Natural killer cell (primary cell): Measurements from ENCODE around the gene CFAP70. TPM values are rescaled to one million over a fixed set of nuclear protein-coding genes. Genes with fewer than 3 reads are reported as not detected.

Experiments used
- ATAC-seq, 3 donors: fragments of 150-1000 bp in 2 of 3; fragments of 200-7000 bp in 1 of 3; cut with Tn5 transposase; 1 replicate in 1 of 3; 2 replicates in 2 of 3; pipeline ENCODE4 v1.10.0; 2021; ENCODE audit warnings: mild to moderate bottlenecking in 2 of 3, moderate library complexity in 2 of 3
- DNase-seq, 2 donors: peaks; one replicate each; pipeline versions ENCODE4 v3.0.0 to v3.0.0-alpha.2; 2013 to 2021; ENCODE audit warnings: mixed read lengths in 1 of 2
- H3K27ac ChIP-seq: one replicate; pipeline ENCODE4 v1.5.1; 2013; ENCODE audit warnings: mild to moderate bottlenecking, low read length
- H3K27me3 ChIP-seq: one replicate; pipeline ENCODE4 v1.6.1; 2013; ENCODE audit warnings: low read length; ENCODE audit not compliant: control insufficient read depth, insufficient read depth
- H3K36me3 ChIP-seq: one replicate; pipeline ENCODE4 v1.6.1; 2013; ENCODE audit warnings: low read length; ENCODE audit not compliant: control insufficient read depth, insufficient read depth
- H3K4me1 ChIP-seq: one replicate; pipeline ENCODE4 v1.6.1; 2013; ENCODE audit warnings: low read length; ENCODE audit not compliant: control insufficient read depth, insufficient read depth
- H3K4me3 ChIP-seq: one replicate; pipeline ENCODE4 v1.5.1; 2013; ENCODE audit warnings: low read length
- H3K9me3 ChIP-seq: one replicate; pipeline ENCODE4 v1.6.1; 2013; ENCODE audit warnings: low read length; ENCODE audit not compliant: control insufficient read depth, insufficient read depth
- H3K27ac Mint-ChIP-seq, 2 donors: one replicate each; pipeline ENCODE4 v1.8.0; 2022; ENCODE audit warnings: mild to moderate bottlenecking in 2 of 2, mixed read lengths in 2 of 2, moderate library complexity in 1 of 2
- H3K27me3 Mint-ChIP-seq, 2 donors: one replicate each; pipeline ENCODE4 v1.8.0; 2022; ENCODE audit warnings: low read depth in 2 of 2, mixed read lengths in 2 of 2
- H3K36me3 Mint-ChIP-seq: one replicate; pipeline ENCODE4 v1.8.0; 2022; ENCODE audit warnings: mixed read lengths
- H3K4me1 Mint-ChIP-seq, 2 donors: one replicate each; pipeline ENCODE4 v1.8.0; 2022; ENCODE audit warnings: mixed read lengths in 2 of 2
- H3K4me3 Mint-ChIP-seq: one replicate; pipeline ENCODE4 v1.8.0; 2022; ENCODE audit warnings: mild to moderate bottlenecking, moderate library complexity, mixed read lengths
- H3K9me3 Mint-ChIP-seq, 2 donors: one replicate each; pipeline ENCODE4 v1.8.0; 2022; ENCODE audit warnings: mixed read lengths in 2 of 2
- WGBS: methylation state at CpG from one replicate; pipeline ENCODE4 v1.1.7; 2013; ENCODE audit warnings: missing lambda C conversion rate; ENCODE audit not compliant: insufficient coverage; 5-methylcytosine and 5-hydroxymethylcytosine counted together
- intact Hi-C: fragments of 100-400 bp; cut with micrococcal nuclease; formaldehyde crosslinking; loops from one replicate; pipeline ENCODE4 v1.14.2; 2022
- total RNA-seq, 4 donors: library from RNA; stranded (reverse); fragments of 120-200 nt in 1 of 4; gene quantifications; one replicate each; pipeline versions ENCODE4 v1.2.3 to v1.2.4, GENCODE V29; 2013 to 2022
- TF ChIP-seq, protein P1 (sequence below): fragments of 200-600 bp; IDR thresholded peaks from one replicate; pipeline ENCODE4 v1.8.0; 2022; ENCODE audit warnings: antibody characterized with exemption

The CFAP70 gene
- total RNA-seq, 3 donors from 2014 or later (not counting 1 experiment from before 2014, with no cell fraction given): 0.28 to 2.9 (median 0.95) TPM

DNA sequence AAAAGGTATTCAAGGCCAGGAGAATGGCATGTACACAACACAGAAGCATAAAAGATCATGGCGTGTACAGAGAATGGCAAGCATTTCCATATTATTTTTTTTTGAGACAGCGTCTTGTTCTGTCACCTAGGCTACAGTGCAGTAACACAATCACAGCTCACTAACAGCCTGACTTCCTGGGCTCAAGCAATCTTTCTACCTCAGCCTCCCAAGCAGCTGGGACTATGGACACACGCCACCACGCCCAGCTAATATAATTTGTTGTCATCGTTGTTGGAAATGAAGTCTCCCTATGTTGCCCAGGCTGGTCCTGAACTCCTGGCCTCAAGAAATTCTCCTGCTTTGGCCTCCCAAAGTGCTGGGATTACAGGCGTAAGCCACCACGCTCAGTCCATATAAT lies 27.9 kb upstream of the CFAP70 start:
- WGBS: 98% methylated on average over 7 of the region's 7 CpGs
- H3K36me3 Mint-ChIP-seq: peaks cover 18% of the 10 kb centered on the region

DNA sequence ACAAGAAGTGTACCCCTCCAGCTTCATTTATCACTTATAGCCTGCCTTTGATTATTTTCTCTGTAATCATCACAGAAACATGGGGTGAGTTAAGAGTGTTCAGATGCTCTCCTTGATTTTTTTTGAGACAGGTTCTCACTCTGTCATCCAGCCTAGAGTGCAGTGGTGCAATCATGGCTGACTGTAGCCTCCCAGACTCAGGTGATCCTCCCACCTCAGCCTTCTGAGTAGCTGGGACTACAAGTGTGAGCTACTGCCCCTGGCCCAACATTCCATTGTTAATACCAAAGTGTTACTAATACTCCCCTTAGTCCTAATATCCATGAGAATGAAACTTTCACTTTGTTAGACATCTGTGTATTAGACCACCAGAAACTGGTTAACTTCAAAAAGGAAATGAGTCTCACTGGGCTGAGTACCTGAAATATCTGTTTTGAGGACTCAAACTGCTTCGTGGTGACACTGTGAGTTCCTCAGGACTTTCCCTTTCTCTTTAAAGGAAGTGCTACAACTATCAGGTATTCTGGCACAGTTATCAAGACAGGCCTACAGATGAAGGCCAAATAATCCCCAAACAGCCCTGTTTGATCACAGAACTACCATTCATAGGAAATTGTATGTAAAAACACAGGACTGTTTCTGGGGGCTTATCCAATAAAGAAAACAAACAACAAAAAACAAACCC lies 20.5 kb upstream of the CFAP70 start:
- Mint-ChIP-seq H3K4me3 (no peak overlapping the region), H3K9me3 (no peaks in the 10 kb centered on the region), H3K27ac (peak overlapping the region; percentile 39 to 64), H3K4me1 (peaks cover 4 to 6% of the 10 kb centered on the region in 2 donors), H3K36me3 (peaks cover 27% of the 10 kb centered on the region), H3K27me3 (no peaks in the 10 kb centered on the region)
- intact Hi-C loops: no loop called here
- Histone ChIP-seq H3K4me1 (no peaks in the 10 kb centered on the region), H3K27ac (no peak overlapping the region), H3K9me3 (no peaks in the 10 kb centered on the region), H3K4me3 (no peak overlapping the region), H3K27me3 (no peaks in the 10 kb centered on the region), H3K36me3 (peaks cover 60% of the 10 kb centered on the region)
- TF ChIP-seq, protein P1, sequence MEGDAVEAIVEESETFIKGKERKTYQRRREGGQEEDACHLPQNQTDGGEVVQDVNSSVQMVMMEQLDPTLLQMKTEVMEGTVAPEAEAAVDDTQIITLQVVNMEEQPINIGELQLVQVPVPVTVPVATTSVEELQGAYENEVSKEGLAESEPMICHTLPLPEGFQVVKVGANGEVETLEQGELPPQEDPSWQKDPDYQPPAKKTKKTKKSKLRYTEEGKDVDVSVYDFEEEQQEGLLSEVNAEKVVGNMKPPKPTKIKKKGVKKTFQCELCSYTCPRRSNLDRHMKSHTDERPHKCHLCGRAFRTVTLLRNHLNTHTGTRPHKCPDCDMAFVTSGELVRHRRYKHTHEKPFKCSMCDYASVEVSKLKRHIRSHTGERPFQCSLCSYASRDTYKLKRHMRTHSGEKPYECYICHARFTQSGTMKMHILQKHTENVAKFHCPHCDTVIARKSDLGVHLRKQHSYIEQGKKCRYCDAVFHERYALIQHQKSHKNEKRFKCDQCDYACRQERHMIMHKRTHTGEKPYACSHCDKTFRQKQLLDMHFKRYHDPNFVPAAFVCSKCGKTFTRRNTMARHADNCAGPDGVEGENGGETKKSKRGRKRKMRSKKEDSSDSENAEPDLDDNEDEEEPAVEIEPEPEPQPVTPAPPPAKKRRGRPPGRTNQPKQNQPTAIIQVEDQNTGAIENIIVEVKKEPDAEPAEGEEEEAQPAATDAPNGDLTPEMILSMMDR: no peak
- WGBS: 0% methylated on average over 1 of the region's 1 CpG
- ATAC-seq: peak; percentile 24 to 39 (median 26)
- DNase-seq: no peak

More for the DNA sequence above, 27.9 kb upstream of the CFAP70 start:
- DNase-seq: no peak
- Histone ChIP-seq H3K9me3 (no peaks in the 10 kb centered on the region), H3K27ac (no peak overlapping the region), H3K4me1 (no peaks in the 10 kb centered on the region), H3K36me3 (peaks cover 70% of the 10 kb centered on the region), H3K4me3 (no peak overlapping the region), H3K27me3 (no peaks in the 10 kb centered on the region)
- TF ChIP-seq, protein P1: no peak
- no peak overlapping the region for H3K27ac Mint-ChIP-seq
- no peaks in the 10 kb centered on the region for H3K27me3 Mint-ChIP-seq
- H3K9me3 Mint-ChIP-seq: no peaks in the 10 kb centered on the region
- intact Hi-C loops: no loop called here
- ATAC-seq: no peak
- H3K4me1 Mint-ChIP-seq: peaks cover 0 to under 1% of the 10 kb centered on the region in 2 donors
- H3K4me3 Mint-ChIP-seq: no peak overlapping the region

DNA sequence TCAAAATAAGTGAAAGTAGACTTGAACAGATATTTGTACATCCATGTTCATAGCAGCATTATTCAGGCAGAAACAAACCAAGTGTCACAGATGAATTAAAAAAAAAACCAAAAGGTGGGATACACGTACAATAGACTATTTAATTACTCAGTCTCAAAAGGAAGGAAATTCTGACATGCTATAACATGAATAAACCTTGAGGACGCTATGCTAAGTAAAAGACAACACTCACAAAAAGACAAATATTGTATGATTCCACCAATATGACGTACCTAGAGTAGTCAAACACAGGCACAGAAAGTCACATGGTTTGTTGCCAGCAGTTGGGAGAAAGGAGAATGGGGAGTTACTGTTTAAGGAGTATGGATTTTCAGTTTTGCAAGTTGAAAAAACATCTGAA lies 18.0 kb upstream of the CFAP70 start:
- no peaks in the 10 kb centered on the region for H3K27me3 ChIP-seq
- H3K27ac Mint-ChIP-seq: peak overlapping the region in 1 of 2 donors; percentile 24
- H3K27ac ChIP-seq: no peak overlapping the region
- TF ChIP-seq, protein P1: no peak
- ATAC-seq (no peak), DNase-seq (no peak)
- intact Hi-C loops: no loop called here
- no peaks in the 10 kb centered on the region for H3K9me3 ChIP-seq
- no peak overlapping the region for H3K4me3 ChIP-seq
- no peaks in the 10 kb centered on the region for H3K9me3 Mint-ChIP-seq
- H3K27me3 Mint-ChIP-seq: no peaks in the 10 kb centered on the region
- H3K4me1 Mint-ChIP-seq: peaks cover 4 to 6% of the 10 kb centered on the region in 2 donors
- no peak overlapping the region for H3K4me3 Mint-ChIP-seq
- 96% methylated on average over 3 of the region's 3 CpGs for WGBS
- peaks cover 45% of the 10 kb centered on the region for H3K36me3 ChIP-seq
- H3K4me1 ChIP-seq: no peaks in the 10 kb centered on the region
- H3K36me3 Mint-ChIP-seq: peaks cover 21% of the 10 kb centered on the region

DNA sequence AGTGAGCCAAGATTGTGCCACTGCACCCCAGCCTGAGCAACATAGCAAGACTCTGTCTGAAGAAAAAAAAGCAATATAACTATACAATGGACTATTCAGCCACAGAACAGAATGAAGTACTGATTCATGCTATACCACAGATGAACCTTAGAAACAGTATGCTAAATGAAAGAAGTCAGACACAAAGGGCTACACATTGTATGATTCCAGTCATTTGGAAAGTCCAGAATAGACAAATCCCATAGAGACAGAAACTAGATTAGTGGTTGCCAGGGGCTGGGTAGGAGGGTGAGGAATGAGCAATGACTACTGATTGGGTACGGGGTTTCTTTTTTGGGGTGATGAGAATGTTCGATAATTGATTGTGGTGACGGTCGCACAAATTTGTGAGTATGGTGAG lies 9.6 kb upstream of the CFAP70 start:
- ATAC-seq (no peak), DNase-seq (no peak)
- no peak overlapping the region for H3K4me3 ChIP-seq
- WGBS: 94% methylated on average over 4 of the region's 4 CpGs
- Mint-ChIP-seq H3K36me3 (no peaks in the 10 kb centered on the region), H3K27ac (no peak overlapping the region), H3K27me3 (no peaks in the 10 kb centered on the region), H3K4me1 (no peaks in the 10 kb centered on the region), H3K4me3 (no peak overlapping the region), H3K9me3 (no peaks in the 10 kb centered on the region)
- TF ChIP-seq, protein P1: no peak
- H3K27me3 ChIP-seq: no peaks in the 10 kb centered on the region
- no peak overlapping the region for H3K27ac ChIP-seq
- H3K36me3 ChIP-seq: peaks cover 5% of the 10 kb centered on the region
- intact Hi-C loops: no loop called here
- H3K4me1 ChIP-seq: no peaks in the 10 kb centered on the region
- no peaks in the 10 kb centered on the region for H3K9me3 ChIP-seq
